Tibial artery (tissue), 4 donors: ENCODE results near the gene HLA-F.

Source experiments
- DNase-seq, 2 donors: peaks; one replicate each; pipeline ENCODE4 v3.0.0-alpha.2; 2019
- H3K27ac ChIP-seq, 2 donors: fragments of 200-600 bp; sonication (generic) in 1 of 2; 1 replicate in 1 of 2; 2 replicates in 1 of 2; pipeline ENCODE4 v1.5.1; 2018 to 2019; ENCODE audit warnings: mild to moderate bottlenecking in 1 of 2
- H3K27me3 ChIP-seq, 2 donors: fragments of 200-600 bp; sonication (generic) in 1 of 2; one replicate each; pipeline versions ENCODE4 v1.5.1 to v1.6.0; 2016 to 2019
- H3K36me3 ChIP-seq, 3 donors: fragments of 200-600 bp; sonication (generic) in 2 of 3; one replicate each; pipeline ENCODE4 v1.5.1; 2016 to 2019; ENCODE audit warnings: mild to moderate bottlenecking in 2 of 3
- H3K4me1 ChIP-seq, 4 donors: fragments of 200-600 bp; sonication (generic) in 2 of 4; 1 replicate in 3 of 4; 2 replicates in 1 of 4; pipeline ENCODE4 v1.5.1; 2016 to 2019
- H3K4me3 ChIP-seq, 2 donors: fragments of 200-600 bp; sonication (generic) in 1 of 2; 1 replicate in 1 of 2; 2 replicates in 1 of 2; pipeline ENCODE4 v1.5.1; 2018 to 2019; ENCODE audit warnings: mild to moderate bottlenecking in 2 of 2
- H3K9me3 ChIP-seq, 3 donors: fragments of 200-600 bp; sonication (generic) in 1 of 3; one replicate each; pipeline ENCODE4 v1.5.1; 2016 to 2019
- CTCF ChIP-seq, 2 experiments: fragments of 200-600 bp in 1 of 2; fragments of 450-650 bp in 1 of 2; IDR thresholded peaks; one replicate each; pipeline ENCODE4 v1.5.1; 2017 to 2019; ENCODE audit warnings: antibody characterized with exemption in 2 of 2, mild to moderate bottlenecking in 1 of 2, moderate library complexity in 1 of 2
- intact Hi-C: fragments of 100-400 bp; cut with DNase I; formaldehyde crosslinking; loops from one replicate; pipeline ENCODE4 v1.15.0; 2023; ENCODE audit warnings: low total_unique reads

HLA-F gene

DNA sequence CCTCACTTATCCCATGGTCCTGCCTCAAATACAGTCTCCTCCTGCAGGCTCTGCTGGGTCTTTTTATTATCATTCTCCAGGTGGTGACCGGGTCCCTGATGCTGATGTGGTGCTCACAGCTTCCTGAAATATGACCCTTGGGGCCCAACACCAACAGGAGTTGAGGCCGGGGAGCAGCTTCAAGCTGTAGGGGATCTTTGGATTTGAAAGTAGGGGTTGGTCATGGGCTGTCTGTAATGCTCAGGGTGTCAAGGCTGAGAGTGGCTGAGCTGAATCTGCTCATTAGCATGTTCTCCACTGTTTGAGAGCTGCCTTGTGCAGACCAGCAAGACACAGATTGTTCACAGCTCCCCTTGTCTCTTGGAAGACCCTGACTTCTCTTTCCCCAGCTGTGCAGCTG is 35.5 kb downstream of the HLA-F start:
- intact Hi-C loops = loop anchor here (10.0 kb wide), 1 partner anchor 54 kb away; no protein-coding TSS in a partner anchor
- Histone ChIP-seq H3K4me3 (no peak overlapping the region), H3K9me3 (no peaks in the 10 kb centered on the region), H3K4me1 (peaks cover 0 to 6% (median 3%) of the 10 kb centered on the region in 4 donors), H3K36me3 (no peaks in the 10 kb centered on the region), H3K27me3 (peaks cover 0 to 6% of the 10 kb centered on the region in 2 donors), H3K27ac (no peak overlapping the region)
- DNase-seq = no peak
- TF ChIP-seq CTCF (IDR thresholded peaks at IDR 0.05) = no peak

DNA sequence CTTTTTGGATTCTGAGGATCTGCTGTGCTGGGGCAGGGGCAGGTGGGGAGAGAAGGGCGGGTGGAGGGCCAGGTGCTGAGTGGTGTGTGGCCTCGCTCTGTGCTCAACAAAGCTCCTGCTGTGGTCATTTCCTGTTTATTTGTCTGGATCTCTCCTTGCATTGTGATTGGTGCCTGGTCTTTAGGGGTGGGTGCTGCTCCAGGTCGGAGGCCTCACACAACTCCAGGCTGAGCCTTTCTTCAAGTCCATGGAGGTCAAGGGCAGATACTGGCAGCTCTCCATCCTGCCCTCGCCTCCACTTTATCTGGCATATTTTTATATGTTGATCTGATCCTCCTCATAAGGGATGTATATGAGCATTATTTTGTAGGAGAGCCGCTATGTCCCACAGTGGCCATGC is 36.2 kb downstream of the HLA-F start:
- no peak overlapping the region for H3K27ac ChIP-seq
- H3K9me3 ChIP-seq = no peaks in the 10 kb centered on the region
- peaks cover 0 to 6% of the 10 kb centered on the region in 2 donors for H3K27me3 ChIP-seq
- peaks cover 0 to 6% (median 3%) of the 10 kb centered on the region in 4 donors for H3K4me1 ChIP-seq
- intact Hi-C loops = loop anchor here (10.0 kb wide), 1 partner anchor 55 kb away; no protein-coding TSS in a partner anchor
- DNase-seq = no peak
- no peak for TF ChIP-seq CTCF (IDR thresholded peaks at IDR 0.05)
- no peaks in the 10 kb centered on the region for H3K36me3 ChIP-seq
- H3K4me3 ChIP-seq = no peak overlapping the region

GRCh38 chr6:29760328-29760727 is 37.1 kb downstream of the HLA-F start:
- peaks cover 0 to 6% (median 3%) of the 10 kb centered on the region in 4 donors for H3K4me1 ChIP-seq
- H3K36me3 ChIP-seq = no peaks in the 10 kb centered on the region
- H3K9me3 ChIP-seq = no peaks in the 10 kb centered on the region
- DNase-seq = no peak
- intact Hi-C loops = no loop called here
- no peak overlapping the region for H3K4me3 ChIP-seq
- peaks cover 0 to 6% of the 10 kb centered on the region in 2 donors for H3K27me3 ChIP-seq
- H3K27ac ChIP-seq = no peak overlapping the region
- TF ChIP-seq CTCF (IDR thresholded peaks at IDR 0.05) = no peak

DNA sequence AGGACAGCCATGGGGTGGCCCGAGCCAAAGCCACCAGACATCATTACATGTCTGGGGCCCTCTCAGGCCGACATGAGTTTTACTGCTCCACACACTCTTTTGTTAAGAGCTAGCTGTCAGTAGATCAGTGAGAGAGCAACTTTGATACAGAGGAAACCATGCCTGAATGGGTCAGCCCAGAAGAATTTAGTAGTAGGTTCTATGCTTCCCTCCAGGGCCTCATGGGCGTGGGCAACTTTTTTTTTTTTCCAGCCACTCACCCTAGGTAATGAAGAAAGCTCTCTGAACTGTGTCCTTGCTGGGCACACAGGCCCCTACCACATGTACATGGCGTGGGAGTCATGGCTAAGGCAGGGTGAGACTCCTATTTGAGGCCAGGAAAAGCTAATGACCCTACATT is 38.8 kb downstream of the HLA-F start:
- no peak for DNase-seq
- intact Hi-C loops = no loop called here
- no peak overlapping the region for H3K27ac ChIP-seq
- H3K4me1 ChIP-seq = peaks cover 0 to 6% (median 3%) of the 10 kb centered on the region in 4 donors
- no peak overlapping the region for H3K4me3 ChIP-seq
- H3K36me3 ChIP-seq = no peaks in the 10 kb centered on the region
- no peaks in the 10 kb centered on the region for H3K9me3 ChIP-seq
- peaks cover 0 to 6% of the 10 kb centered on the region in 2 donors for H3K27me3 ChIP-seq
- TF ChIP-seq CTCF (IDR thresholded peaks at IDR 0.05) = no peak

- H3K27ac ChIP-seq = no peak overlapping the region
- no peak overlapping the region for H3K4me3 ChIP-seq
- TF ChIP-seq CTCF (IDR thresholded peaks at IDR 0.05) = no peak
- intact Hi-C loops = no loop called here
- H3K36me3 ChIP-seq = no peaks in the 10 kb centered on the region
- no peaks in the 10 kb centered on the region for H3K27me3 ChIP-seq
- H3K4me1 ChIP-seq = peaks cover 0 to 6% (median 3%) of the 10 kb centered on the region in 4 donors
- no peaks in the 10 kb centered on the region for H3K9me3 ChIP-seq
- DNase-seq = peak in 1 of 2 donors; percentile 64
These were observed 39.6 kb downstream of the HLA-F start for GRCh38 chr6:29762781-29763214.
